ENCODE data around the gene MAP3K7CL. TPM values are rescaled to one million over a fixed set of nuclear protein-coding genes. Genes with fewer than 3 reads are reported as not detected.

The MAP3K7CL gene
- polyA plus RNA-seq, 1 donor (not counting 4 experiments of a cell fraction or from before 2014, with no cell fraction given): 17.3 TPM

GRCh38 chr21:29194847-29195246 lies 64.4 kb downstream of the MAP3K7CL start:
- dilution Hi-C loops (cut with MboI; ENCODE audit: extremely low pct_ligation_motif_present, low sequenced_read_pairs): no loop called here
- TF ChIP-seq EZH2 (IDR thresholded peaks at IDR 0.05; ENCODE audit: low read length) (no peak), CTCF (optimal IDR thresholded peaks at IDR 0.05 in 1 of 3, IDR thresholded peaks at IDR 0.05 in 1 of 3, conservative IDR thresholded peaks at IDR 0.05 in 1 of 3; ENCODE audit: extremely low read depth in 1 of 3, insufficient read depth in 2 of 3, low read length in 3 of 3) (no peak)
- Histone ChIP-seq H3K9me3 (ENCODE audit: control insufficient read depth, low read depth, low read length) (no peaks in the 10 kb centered on the region), H3K36me3 (ENCODE audit: control insufficient read depth in 2 of 2, extremely low read depth in 1 of 2, insufficient read depth in 2 of 2, low read length in 2 of 2) (no peaks in the 10 kb centered on the region), H3K79me2 (ENCODE audit: control insufficient read depth, insufficient read depth, low read length) (no peaks in the 10 kb centered on the region), H3K27me3 (ENCODE audit: control insufficient read depth, extremely low read depth, insufficient read depth, low read length) (no peaks in the 10 kb centered on the region), H3K4me1 (ENCODE audit: control insufficient read depth, extremely low read depth, insufficient read depth, low read length) (peaks cover 12% of the 10 kb centered on the region), H4K20me1 (ENCODE audit: control insufficient read depth, extremely low read depth, insufficient read depth, low read length) (no peaks in the 10 kb centered on the region), H3K9ac (ENCODE audit: control insufficient read depth, extremely low read depth, insufficient read depth, low read length) (no peak overlapping the region), H3K9me1 (ENCODE audit: control insufficient read depth, extremely low read depth, insufficient read depth, low read length) (no peaks in the 10 kb centered on the region), H3K27ac (ENCODE audit: control insufficient read depth, insufficient read depth, low read length) (no peak overlapping the region), H2AFZ (ENCODE audit: control insufficient read depth, low read length) (no peak overlapping the region), H3K4me2 (ENCODE audit: control insufficient read depth, extremely low read depth, insufficient read depth, low read depth, low read length) (no peak overlapping the region), H3K4me3 (ENCODE audit: control insufficient read depth in 2 of 3, extremely low read depth in 1 of 3, insufficient read depth in 2 of 3, low read depth in 1 of 3, low read length in 3 of 3) (no peak overlapping the region)
- FAIRE-seq (no peak), DNase-seq (ENCODE audit: low read depth, low spot score) (no peak)

- dilution Hi-C loops (cut with MboI; ENCODE audit: extremely low pct_ligation_motif_present, low sequenced_read_pairs): no loop called here
- Histone ChIP-seq H4K20me1 (ENCODE audit: control insufficient read depth, extremely low read depth, insufficient read depth, low read length) (no peaks in the 10 kb centered on the region), H3K36me3 (ENCODE audit: control insufficient read depth in 2 of 2, extremely low read depth in 1 of 2, insufficient read depth in 2 of 2, low read length in 2 of 2) (no peaks in the 10 kb centered on the region), H2AFZ (ENCODE audit: control insufficient read depth, low read length) (peak overlapping the region; percentile 24), H3K9ac (ENCODE audit: control insufficient read depth, extremely low read depth, insufficient read depth, low read length) (peak overlapping the region; percentile 16), H3K4me2 (ENCODE audit: control insufficient read depth, extremely low read depth, insufficient read depth, low read depth, low read length) (peak overlapping the region; percentile 75), H3K9me3 (ENCODE audit: control insufficient read depth, low read depth, low read length) (peaks cover 2% of the 10 kb centered on the region), H3K4me3 (ENCODE audit: control insufficient read depth in 2 of 3, extremely low read depth in 1 of 3, insufficient read depth in 2 of 3, low read depth in 1 of 3, low read length in 3 of 3) (peak overlapping the region in 2 of 3 experiments; percentile 41 to 43), H3K9me1 (ENCODE audit: control insufficient read depth, extremely low read depth, insufficient read depth, low read length) (no peaks in the 10 kb centered on the region), H3K27ac (ENCODE audit: control insufficient read depth, insufficient read depth, low read length) (peak overlapping the region; percentile 79), H3K27me3 (ENCODE audit: control insufficient read depth, extremely low read depth, insufficient read depth, low read length) (no peaks in the 10 kb centered on the region), H3K4me1 (ENCODE audit: control insufficient read depth, extremely low read depth, insufficient read depth, low read length) (peaks cover 12% of the 10 kb centered on the region), H3K79me2 (ENCODE audit: control insufficient read depth, insufficient read depth, low read length) (no peaks in the 10 kb centered on the region)
- DNase-seq (ENCODE audit: low read depth, low spot score): peak; percentile 80
- FAIRE-seq: peak; percentile 89
- TF ChIP-seq EZH2 (IDR thresholded peaks at IDR 0.05; ENCODE audit: low read length): no peak
- peak; percentile 30 to 55 (median 54) for TF ChIP-seq CTCF (optimal IDR thresholded peaks at IDR 0.05 in 1 of 3, IDR thresholded peaks at IDR 0.05 in 1 of 3, conservative IDR thresholded peaks at IDR 0.05 in 1 of 3; ENCODE audit: extremely low read depth in 1 of 3, insufficient read depth in 2 of 3, low read length in 3 of 3)
Observed at GRCh38 chr21:29195981-29196669, 65.7 kb downstream of the MAP3K7CL start.

Measured in keratinocyte (primary cell).